ENCODE data around the gene CCDC197. TPM values are rescaled to one million over a fixed set of nuclear protein-coding genes. Genes with fewer than 3 reads are reported as not detected.

The CCDC197 gene
- total RNA-seq, 2 donors from 2014 or later: not detected

DNA sequence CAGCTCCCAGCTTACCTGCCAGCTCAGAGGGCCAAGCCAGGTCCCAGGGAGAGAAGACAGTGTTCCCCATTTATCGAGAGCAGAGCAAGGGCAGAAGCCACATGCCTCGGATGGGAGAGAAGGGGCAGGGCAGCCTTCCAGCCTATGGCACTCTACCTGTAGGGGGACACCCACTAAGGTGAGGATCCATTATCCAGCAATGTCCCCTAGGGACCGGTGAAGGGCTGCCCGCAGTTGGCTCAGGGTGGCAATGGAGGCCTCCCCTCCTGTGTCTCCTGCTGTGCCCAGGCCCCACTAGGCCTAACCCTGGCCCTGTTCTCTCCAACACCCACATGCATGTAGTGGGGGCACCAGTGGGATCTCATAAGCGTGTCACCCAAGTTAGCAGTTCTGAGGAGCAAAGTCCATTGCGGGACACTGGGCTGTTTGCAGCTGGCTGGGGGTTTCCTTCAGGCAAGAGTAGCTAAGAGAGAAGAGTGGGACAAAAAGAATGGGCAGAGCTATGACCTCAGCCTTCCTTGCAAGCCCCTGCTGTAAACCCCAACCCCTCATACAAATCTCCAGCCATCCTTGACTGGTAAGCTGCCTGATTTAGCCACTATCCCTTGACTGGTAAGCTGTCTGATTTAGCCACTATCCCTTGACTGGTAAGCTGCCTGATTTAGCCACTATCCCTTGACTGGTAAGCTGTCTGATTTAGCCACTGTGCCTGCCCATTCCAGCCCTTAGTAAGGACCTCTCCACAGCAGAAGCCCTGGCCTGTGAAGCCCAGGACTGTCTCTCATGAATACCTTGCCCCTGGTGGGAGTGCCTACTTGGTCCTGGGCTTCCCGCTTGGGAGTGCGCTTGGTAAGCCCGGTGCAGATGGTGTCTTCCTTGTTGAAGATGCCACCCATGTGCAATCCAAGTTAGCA, 15.5 kb upstream of the CCDC197 start:
- 93 to 100% methylated on average over 1 to 9 of the region's 9 CpGs for WGBS, 2 donors
- no peak for TF ChIP-seq POLR2A (IDR thresholded peaks at IDR 0.05)
- TF ChIP-seq CTCF (IDR thresholded peaks at IDR 0.05): no peak
- intact Hi-C loops (cut with DNase I): no loop called here
- H3K27ac ChIP-seq: no peak overlapping the region
- ATAC-seq (no peak), DNase-seq (no peak)
- H3K27me3 ChIP-seq: no peaks in the 10 kb centered on the region
- no peaks in the 10 kb centered on the region for H3K4me1 ChIP-seq
- H3K4me3 ChIP-seq: no peak overlapping the region
- no peaks in the 10 kb centered on the region for H3K36me3 ChIP-seq (replicated peaks in 1 of 2; ENCODE audit: insufficient read depth in 1 of 2, low read depth in 2 of 2)
- H3K9me3 ChIP-seq: no peaks in the 10 kb centered on the region

DNA sequence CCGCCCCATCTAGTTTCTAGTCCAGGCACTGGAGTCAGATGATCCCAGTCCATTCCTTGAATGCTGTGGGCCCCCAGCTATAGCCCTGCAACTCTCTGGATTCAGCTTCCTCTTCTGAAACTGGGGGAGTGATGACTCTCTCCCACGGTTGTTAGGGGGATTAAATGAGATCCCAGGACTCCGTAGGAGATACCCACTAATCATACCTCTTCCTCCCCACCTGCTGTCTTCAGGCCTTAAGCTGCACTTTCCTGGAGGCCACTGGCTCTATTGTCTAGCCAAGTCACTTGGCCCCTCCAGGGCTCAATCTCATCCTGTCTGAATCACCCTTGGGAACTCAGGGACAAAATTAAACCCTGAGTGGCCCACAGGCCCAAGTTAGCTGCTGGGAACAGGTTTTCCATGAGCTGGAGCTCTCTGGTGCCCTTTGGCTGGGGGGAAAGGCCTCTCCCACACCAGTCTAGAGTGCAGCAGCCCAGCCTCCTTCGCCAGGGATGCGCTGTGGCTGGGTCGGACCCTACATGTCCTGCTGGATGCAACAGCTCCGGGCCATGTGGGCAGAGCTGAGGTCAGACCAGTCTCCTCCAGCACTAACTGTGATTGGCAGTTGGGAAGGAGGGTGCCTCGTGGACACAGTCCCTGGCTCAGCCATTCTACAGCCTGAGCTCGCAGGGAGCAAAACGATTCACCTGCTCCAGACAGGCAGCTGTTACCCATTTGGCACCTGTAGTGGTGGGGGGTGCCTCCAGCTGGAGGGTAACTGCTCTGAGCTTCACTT, 14.7 kb upstream of the CCDC197 start:
- no peak overlapping the region for H3K4me3 ChIP-seq
- WGBS, 2 donors: 75 to 83% methylated on average over 3 to 10 of the region's 10 CpGs
- intact Hi-C loops (cut with DNase I): no loop called here
- H3K36me3 ChIP-seq (replicated peaks in 1 of 2; ENCODE audit: insufficient read depth in 1 of 2, low read depth in 2 of 2): no peaks in the 10 kb centered on the region
- H3K27ac ChIP-seq: no peak overlapping the region
- no peaks in the 10 kb centered on the region for H3K4me1 ChIP-seq
- ATAC-seq (no peak), DNase-seq (no peak)
- no peaks in the 10 kb centered on the region for H3K27me3 ChIP-seq
- H3K9me3 ChIP-seq: no peaks in the 10 kb centered on the region
- TF ChIP-seq POLR2A (IDR thresholded peaks at IDR 0.05) (no peak), CTCF (IDR thresholded peaks at IDR 0.05) (no peak)

DNA sequence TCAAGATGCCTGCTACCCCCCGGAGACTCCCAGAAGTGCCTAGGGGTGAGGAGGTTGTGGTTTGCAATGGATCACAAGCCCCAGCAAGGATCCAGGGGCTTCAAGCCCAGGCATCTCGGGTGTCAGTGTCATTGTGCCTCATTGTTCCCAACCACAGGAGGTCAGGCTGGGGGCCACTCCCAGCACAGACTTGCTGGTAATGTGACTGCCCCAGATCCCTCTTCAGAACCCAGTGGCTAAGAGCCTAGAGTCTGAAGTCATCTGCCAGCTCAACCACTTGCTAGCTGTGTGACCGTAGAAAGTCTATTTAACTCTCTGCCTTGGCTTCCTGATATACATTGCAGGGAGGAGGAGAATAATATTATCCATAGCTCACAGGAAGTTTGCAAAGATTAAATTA, 13.0 kb upstream of the CCDC197 start:
- WGBS, 2 donors: 91 to 100% methylated on average over 1 to 3 of the region's 3 CpGs

DNA sequence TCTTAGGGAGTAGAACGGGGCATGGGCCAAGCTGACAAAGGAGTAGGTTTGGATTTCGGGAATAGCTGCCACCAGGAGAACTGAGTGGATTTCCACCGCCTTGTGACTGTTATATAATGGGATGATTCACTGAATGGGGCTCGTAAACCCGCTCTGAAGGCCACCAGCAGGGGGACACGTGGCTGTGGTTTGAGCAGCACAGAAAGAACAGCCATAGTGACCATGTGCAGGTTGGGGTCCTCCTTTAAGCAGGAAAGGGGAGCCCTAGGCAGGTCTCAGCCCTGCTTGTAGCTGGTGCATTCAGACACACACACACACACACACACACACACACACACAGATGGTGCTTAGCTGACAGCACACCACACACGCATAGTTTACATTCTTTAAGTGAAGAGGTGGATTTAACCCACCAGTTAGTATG, 12.1 kb upstream of the CCDC197 start:
- Histone ChIP-seq H3K27ac (no peak overlapping the region), H3K4me1 (no peaks in the 10 kb centered on the region), H3K4me3 (no peak overlapping the region), H3K27me3 (no peaks in the 10 kb centered on the region), H3K9me3 (no peaks in the 10 kb centered on the region), H3K36me3 (replicated peaks in 1 of 2; ENCODE audit: insufficient read depth in 1 of 2, low read depth in 2 of 2) (no peaks in the 10 kb centered on the region)
- intact Hi-C loops (cut with DNase I): no loop called here
- WGBS, 2 donors: 31 to 36% methylated on average over 5 to 7 of the region's 7 CpGs
- peak; percentile 67 for ATAC-seq
- DNase-seq: peak; percentile 40 to 59 (median 50)
- peak in 5 of 7 experiments; percentile 15 to 56 (median 51) for TF ChIP-seq CTCF (IDR thresholded peaks at IDR 0.05)
- TF ChIP-seq POLR2A (IDR thresholded peaks at IDR 0.05): no peak

More for the DNA sequence above, 13.0 kb upstream of the CCDC197 start:
- Histone ChIP-seq H3K36me3 (replicated peaks in 1 of 2; ENCODE audit: insufficient read depth in 1 of 2, low read depth in 2 of 2) (no peaks in the 10 kb centered on the region), H3K9me3 (no peaks in the 10 kb centered on the region), H3K4me1 (no peaks in the 10 kb centered on the region), H3K27me3 (no peaks in the 10 kb centered on the region), H3K27ac (no peak overlapping the region), H3K4me3 (no peak overlapping the region)
- DNase-seq (no peak), ATAC-seq (no peak)
- intact Hi-C loops (cut with DNase I): no loop called here
- TF ChIP-seq CTCF (IDR thresholded peaks at IDR 0.05): no peak
- TF ChIP-seq POLR2A (IDR thresholded peaks at IDR 0.05): no peak

Data from body of pancreas (tissue), 4 donors.